Stimulated activated CD8-positive, alpha-beta memory T cell treated with anti-CD3 and anti-CD28 coated beads, Interleukin-7, amount 100 ng/mL, for 4 hours (primary cell): ENCODE results near the gene A3GALT2.
"Not testable (repeated sequence)": the region's sequence is repeated elsewhere in the genome, so short reads cannot be mapped to it uniquely, and the experiment has no call there.

ENCODE experiments used
- DNase-seq, 2 donors: peaks; one replicate each; pipeline ENCODE4 v3.0.0-alpha.2; 2020; ENCODE audit warnings: low read depth in 2 of 2

Gene A3GALT2

DNA sequence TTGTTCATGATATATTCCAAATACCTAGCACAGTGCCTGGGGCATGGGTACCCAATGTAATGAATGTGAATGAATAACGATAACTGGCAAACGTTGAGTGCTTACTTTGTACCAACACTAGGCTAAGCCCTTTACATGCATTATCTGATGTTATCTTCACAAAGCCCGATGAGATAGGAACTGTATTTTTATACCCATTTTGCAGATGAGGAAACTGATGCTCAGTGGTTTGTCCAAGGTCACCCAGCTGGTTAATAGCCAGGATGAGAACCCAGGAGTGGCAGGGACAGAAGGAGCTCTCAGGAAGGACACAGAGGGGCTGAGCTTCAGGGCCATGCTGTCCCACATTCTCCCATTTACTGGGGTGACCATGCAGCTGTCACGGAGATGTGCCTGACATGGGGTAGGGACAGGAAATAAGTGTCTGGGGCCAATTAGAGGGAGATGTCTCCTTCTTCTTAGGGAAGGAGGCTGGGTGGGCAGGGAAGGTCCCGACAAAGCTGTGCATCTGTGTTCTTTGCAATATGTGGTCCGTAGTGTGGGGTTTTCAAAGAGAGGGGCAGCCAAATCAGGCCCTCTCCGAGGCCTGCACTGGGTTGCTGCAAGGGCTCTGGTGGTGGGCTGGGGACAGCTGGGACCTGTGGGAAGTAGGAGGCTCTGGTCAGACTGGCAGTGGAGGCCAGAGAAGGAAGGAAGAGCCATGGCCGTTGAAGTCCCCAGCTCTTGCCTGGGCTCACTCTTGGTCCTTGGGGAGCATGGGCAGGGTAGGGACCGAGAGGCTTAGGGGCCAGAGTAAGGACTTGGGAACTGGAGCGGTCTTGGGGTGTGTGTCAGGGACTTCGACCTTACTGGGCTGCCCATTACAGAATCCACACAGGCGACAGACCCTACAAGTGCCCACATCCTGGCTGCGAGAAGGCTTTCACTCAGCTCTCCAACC, 26.6 kb downstream of the A3GALT2 start:
- DNase-seq: no peak

DNA sequence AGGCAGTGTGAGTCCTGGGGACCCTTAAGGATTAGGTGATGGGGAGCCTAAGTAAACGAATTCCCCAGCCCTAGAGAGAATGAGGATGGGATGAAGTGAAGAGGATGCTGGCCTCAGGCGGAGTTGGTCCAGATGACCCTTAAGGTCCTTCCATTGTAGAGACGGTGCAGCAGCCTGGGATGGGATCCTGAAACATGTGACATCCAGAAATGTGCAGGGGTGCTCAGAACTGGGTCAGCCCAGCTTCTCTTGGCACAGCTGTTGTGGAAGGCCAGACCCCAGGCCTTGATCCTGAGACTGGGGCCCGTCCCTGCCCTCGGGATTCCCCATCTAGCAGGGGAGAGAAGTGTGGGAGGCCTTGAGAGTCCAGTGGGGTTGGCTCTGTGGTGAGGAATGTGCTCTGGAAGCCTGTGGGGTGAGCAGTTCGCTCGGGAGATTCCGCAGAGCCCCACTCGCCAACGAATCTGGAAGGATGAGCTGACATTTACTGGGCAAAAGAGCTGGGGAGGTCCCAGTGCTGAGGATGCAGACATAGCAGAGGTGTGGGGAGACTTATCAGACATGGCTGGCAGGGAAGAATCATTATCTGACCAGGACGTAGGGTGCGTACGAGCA, 28.1 kb downstream of the A3GALT2 start:
- no peak for DNase-seq

DNA sequence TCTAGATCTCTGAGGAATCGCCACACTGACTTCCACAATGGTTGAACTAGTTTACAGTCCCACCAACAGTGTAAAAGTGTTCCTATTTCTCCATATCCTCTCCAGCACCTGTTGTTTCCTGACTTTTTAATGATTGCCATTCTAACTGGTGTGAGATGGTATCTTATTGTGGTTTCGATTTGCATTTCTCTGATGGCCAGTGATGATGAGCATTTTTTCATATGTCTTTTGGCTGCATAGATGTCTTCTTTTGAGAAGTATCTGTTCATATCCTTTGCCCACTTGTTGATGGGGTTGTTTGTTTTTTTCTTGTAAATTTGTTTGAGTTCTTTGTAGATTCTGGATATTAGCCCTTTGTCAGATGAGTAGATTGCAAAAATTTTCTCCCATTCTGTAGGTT, 30.3 kb downstream of the A3GALT2 start:
- not testable (repeated sequence) for DNase-seq

DNA sequence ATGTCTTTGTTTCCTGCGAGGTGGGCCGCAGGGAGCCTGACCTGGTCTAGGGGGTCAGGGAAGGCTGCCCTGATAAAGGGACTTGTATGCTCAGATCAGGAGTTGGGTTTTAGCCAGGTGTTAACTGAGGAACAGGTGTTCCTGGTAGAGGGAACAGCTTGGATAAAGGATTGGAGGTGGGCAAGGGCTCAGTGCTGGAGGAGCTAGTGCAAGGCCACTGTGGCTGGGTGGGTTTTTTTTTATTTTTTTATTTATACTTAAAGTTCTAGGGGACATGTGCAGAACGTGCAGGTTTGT, 31.1 kb downstream of the A3GALT2 start:
- DNase-seq: no peak

DNA sequence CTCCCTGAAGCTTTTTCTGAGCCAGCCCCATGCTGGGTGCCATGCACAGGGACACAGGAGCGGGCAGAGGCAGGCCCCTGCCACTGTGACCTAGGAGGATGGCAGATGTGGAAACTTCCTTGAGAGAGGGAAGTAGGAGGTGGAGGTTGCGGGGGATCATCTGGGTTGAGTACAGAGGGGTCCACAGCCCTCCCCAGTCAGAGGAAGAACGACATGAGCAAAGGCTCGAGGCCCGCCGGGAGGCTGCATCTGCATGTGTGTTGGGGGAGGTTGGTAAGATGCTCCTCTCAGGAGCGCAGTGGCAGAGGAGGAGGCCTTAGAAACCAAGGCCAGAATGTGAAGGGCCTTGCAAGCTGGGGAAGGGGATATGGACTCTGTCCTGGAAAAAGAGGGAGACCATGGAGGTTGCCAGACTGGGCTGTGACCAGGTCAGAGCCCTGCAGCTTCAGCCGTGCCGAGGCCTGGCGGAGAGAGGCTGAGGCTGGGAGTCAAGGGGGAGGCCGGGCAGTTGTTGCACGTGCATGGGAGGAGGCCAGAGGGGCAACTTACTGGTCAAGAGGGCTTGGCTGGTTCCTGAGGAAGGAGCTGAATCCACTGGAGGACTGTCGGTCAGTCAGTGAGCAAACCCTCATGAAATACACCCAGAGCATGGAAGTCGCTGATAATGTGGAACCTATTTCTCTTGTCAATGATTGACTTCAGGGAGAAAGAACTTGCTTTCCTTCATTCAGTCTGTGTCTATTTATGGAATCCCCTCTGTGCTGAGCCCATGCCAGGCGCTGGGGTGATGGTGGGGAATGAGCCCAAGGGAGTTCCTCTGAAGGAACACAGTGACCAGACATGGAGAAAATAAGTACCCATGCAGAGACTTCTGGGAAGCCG, 31.7 kb downstream of the A3GALT2 start:
- no peak for DNase-seq

DNA sequence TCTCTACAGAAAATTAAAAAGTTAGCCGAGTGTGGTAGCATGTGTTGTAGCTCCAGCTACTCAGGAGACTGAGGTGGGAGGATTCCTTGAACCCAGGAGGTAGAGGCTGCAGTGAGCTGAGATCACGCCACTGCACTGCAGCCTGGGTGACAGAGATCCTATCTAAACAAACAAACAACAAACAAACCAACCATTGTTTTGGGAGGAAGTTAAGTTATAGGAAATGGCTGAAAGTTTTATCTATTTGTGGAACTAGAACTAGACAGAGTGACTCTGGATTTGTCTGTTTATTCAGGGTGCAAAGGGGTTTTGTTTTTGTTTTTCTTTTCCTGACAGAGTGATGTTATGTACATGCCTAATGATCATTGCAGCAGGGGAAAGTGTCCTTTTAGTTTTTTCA, 33.6 kb downstream of the A3GALT2 start:
- no peak for DNase-seq

DNA sequence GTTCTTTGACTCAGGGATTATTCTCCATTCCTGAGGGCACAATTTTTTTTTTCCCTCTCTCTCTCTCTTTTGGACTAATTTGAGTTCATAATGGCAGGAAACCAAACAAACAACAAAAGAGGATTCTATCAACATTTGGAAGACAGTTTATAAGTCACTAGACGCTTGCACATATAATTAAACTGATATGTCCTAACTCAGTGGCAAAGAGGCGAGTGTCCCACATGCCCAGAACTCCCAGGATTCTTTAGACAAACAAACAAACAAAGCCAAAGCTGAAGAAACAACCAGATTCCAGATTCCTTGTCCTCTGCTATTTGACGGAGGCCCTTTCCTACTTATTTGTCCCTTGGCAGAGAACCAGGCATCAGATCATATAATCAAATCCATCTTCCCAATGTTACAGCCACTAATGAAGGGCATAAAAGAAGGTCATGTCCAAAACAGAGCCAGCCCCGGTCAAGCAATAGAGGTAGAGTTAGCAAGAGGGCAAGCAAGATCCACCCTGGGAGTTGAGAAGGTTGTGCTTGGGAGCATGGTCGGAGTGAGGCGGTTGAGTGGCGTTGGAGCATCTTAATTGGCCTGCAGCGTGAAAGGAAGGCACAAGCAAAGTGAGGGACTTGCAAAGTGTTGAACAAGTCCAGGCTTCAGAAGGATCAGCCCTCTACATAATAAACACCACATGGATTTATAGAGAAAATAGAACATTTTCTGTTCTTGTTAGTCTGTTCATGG, 34.3 kb downstream of the A3GALT2 start:
- no peak for DNase-seq

DNA sequence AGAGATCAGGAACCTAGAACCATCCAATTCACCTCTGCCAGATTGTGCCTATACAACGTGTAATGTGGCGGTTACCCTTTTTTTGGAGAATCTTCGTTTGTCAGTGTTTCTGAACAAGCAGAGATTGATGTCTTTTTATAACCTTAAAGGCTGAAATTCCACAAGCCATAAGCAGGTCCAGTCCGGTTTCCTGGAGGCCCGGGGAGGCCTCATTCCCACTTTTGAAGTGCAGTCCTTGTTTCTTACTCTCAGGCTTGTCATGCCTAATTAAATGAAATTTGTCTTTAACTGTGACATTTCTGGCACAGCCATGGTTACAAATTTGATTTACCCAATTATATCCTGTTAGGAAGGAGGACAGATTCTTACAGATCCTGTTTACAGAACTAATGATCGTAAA, 36.8 kb downstream of the A3GALT2 start:
- no peak for DNase-seq

DNA sequence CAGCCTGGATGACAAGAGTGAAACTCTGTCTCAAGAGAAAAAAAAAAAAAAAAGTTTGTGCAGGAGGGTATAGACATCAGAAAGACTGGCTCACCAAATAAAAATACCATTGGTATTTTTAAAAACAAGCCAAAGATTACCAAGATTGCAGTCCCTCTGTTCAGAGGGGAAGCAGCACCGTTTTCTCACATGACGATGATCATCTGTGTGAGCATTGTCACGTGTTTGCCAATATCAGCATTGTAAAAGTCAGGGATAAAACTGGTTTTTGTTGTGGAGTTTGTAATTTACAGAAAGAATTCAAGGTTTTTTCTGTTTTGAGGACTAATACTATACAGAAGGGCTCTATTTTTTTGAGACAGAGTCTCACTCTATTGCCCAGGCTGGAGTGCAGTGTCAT, 38.1 kb downstream of the A3GALT2 start:
- DNase-seq: no peak

DNA sequence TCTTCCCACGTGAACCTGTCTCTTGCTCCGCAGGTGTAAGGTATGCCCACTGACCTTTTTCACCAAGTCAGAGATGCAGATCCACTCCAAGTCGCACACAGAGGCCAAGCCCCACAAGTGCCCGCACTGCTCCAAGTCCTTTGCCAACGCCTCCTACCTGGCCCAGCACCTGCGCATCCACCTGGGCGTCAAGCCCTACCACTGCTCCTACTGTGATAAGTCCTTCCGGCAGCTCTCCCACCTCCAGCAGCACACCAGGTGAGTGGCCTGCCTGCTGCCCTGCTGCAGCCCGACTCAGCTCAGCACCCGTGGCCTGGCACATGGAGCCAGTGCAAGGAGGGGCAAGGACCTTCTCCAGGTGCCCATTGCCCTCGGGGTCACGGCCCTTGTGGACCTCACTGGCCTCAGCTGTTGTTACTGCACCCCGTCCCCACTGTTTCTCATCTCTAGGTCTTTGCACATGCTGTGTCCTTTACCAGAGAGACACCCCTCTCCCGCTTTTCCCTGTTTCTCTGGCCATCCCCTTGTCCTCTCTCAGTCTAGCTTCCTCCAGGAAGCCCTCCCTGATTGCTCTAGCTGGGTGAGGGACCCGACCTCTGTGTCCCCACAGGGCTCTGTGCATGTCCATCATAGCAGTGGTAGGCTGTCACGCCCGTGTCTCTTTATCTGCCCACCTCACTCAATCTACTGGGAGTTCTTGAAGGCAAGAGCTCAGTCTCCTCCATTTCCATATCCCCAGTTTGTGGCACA, 39.2 kb downstream of the A3GALT2 start:
- DNase-seq: no peak

DNA sequence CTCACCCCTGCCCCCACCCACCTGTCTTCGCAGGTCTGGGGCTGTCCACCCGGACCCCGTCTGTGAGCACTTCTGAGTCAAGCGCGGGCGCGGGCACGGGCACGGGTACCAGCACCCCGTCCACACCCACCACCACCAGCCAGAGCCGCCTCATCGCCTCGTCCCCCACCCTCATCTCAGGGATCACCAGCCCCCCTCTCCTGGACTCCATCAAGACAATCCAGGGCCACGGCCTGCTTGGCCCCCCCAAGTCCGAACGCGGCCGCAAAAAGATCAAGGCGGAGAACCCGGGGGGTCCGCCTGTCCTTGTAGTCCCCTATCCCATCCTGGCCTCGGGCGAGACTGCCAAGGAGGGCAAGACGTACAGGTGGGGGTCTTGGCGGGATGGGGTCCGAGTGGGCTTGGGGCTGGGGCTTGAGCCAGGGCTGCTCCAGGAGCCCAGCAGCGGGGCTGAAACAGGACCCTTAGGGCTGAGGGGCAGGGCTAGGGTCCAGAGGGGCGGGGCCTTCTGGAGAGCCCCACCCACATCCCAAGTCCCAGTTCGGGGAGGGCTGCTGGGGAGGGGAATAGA, 40.7 kb downstream of the A3GALT2 start:
- DNase-seq: no peak

DNA sequence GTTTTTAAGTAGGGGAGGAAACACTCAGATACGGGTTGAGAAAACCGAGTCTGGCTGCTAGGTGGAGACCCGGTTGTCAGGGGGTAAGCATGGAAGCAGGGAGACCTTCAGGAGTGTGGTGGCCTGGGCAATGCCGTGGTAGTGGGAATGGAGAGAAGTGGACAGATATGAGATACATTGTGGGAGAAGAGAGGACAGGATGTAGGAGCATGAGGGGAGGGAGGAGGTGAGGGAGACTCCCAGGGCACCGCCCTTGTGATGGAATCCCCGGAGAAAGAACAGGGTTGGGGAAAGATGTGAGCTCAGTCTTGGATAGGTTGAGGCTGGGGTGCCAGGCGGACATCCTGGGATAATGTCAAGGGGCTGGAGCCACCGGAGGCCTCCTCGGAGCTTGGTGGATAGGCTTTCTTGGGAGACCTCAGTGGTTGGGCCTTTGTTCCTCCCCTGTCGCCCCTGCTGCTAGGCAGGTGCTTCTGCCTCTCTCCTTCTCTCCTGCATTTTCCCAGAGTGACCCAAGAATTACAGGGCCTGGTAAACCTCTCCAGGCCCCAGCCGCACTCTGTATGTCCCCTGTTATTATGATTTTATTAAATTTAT, 43.3 kb downstream of the A3GALT2 start:
- DNase-seq: no peak

DNA sequence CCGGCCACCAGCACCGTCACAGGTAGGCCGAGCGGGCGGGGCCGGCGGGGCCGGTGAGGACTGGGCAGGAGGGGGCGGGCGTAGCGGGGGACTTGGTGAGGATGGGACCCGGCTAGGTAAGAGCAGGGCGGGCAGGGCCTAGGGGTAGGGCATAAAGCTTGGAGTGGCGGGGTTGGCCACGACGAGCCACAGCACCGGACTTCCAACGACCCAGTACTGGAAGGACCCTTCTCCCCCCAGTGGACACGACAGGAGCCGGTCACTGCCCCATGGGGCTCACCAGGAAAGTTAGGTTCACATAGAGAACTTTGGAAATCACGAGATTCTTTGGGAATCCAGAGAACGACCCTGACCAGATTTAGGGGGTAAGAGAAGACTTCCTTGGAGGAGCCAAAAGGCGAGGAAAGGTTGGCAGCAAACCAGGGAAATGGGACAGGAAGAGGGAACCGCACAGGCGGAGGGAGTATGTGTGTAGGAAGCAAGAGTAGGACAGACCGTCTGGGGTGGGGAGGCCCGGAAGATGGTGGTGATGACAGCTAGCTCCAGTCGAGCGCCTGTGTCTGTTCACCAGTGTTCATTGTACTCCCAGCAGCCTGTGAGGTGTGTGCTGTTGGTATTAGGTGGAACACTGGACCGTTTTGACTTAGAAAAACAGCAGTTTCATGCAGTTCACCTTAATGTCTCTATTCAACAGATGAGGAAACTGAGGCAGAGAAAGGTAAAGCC, 44.2 kb downstream of the A3GALT2 start:
- DNase-seq: no peak

DNA sequence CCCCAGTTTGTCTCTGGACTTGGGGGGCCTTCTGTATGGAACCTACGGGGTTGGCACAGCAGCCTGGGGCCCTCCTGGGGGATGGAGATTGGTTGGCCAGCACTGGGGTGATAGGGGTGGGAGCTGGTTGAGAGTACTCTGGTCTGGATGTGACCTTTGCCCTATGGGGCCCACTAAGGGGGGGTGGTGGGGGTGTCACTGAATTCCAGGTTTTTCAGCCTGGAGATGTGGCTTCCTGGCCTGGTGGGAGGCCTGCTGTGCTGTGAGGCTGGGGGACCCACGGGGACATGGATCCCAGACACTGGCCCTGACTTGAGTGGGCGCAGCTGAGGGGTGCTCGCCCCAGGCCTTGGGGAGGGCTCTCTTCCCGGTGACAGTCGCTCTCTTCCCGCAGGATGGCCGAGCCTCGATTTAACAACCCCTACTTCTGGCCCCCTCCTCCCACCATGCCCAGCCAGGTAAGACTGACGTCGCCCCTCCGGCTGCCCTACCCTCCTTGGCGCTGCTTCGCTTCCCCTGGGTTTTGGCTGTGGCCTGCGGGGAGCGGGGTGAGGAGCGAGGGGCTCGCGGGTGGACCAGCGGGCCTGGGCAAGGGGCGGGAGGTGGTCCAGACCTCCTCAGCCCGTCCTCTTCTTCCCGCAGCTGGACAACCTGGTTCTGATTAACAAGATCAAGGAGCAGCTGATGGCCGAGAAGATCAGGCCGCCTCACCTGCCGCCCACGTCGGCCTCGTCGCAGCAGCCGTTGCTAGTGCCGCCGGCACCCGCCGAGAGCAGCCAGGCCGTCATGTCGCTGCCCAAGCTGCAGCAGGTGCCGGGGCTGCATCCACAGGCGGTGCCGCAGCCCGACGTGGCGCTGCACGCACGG, 45.0 kb downstream of the A3GALT2 start:
- DNase-seq: no peak

DNA sequence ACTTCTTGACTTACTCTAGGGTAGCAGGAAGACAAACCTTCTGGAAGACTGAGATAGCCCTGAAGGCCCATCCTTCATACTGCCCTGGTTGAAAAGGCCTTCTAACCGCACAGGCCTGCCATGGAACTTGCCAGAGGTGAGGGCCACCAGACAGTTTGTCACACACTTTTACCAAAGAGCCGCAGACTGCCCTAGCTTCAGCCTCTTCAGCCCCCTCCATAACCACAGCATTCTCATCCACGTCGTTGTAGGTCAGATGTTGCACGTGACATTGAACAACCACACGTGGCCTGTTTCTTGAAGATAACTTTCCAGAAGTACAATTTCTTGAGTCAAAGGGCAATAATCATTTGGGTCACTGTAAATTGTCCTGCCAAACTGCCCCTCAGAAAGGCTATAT, 45.7 kb downstream of the A3GALT2 start:
- no peak for DNase-seq

DNA sequence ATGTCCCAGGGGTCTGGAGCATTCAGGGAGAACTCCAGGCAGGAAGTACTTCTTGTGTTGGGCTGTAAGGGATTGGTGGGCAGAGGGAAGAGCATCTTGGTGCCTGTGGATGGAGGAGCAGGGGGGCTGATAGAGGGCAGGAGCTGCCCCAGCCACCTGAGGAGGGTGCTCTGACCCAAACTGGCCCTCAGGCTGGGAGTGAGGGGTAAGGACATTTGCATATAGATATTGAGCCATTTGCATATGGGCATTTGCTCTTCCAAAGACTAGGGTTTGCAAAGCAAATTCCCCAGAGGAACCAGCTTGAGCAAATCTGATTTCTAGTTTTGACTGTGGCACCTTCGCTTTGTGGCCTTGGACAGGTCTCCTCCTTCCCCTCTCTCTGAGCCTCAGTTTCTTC, 46.5 kb downstream of the A3GALT2 start:
- DNase-seq: no peak

DNA sequence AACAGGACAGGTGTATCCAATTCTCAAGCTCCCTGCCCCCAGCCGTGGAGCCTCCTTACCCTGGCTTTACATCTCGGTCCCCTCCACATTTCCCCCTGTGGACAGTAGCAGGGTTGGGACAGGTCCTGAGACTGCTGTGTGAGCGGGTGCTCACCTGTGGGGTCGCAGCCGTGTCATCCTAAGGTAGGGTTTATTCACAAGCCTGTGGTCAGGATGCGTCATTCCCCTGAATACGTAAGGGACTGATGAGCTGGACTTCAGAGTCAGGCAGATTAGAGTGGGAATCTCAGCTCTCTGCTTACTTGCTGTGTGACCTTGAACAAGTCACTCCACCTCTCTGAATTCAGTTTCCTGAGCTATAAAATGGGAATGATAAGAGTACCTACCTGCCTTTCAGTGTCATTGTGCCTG, 46.9 kb downstream of the A3GALT2 start:
- DNase-seq: no peak

DNA sequence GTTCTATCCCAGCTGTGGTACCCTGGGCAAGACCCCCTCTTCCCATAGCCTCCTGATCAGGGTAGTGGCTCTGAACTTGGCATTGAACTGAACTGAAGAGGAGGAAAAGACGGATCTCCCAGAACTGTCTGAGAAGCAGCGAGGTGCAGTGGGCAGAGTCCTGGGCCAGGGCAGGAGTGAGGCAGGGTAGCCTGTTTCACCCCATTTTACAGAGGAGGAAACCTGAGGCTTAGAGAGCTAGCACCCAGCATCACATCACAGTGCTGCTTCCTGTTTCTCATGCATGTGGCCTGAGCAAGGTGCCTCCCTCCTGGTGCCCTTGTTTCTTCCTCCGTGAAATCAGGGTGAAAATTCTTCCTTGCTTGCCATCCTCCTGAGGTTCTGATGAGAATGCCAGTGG, 47.5 kb downstream of the A3GALT2 start:
- no peak for DNase-seq

DNA sequence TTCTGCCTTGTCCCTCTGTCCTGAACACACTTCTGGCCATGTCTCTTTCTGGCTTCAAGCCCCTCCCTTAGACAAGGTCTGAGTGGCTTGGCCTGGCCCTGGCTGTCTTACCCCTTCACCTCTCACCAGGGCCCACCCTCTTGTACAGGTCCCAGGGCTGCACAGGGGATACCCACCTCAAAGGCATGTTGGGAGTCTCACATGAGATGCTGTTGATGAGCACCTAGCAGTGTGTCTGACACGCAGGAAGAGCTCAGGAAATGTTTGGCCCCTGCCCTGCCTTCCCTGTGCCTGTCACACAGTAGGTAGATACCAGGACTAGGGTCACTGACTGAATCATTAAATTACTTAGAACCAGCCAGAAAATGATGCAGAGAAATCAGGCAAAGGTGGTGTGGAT, 48.0 kb downstream of the A3GALT2 start:
- no peak for DNase-seq
